GM20000 (cell line): Measurements from ENCODE around the gene MGST2.

Experiments used
- DNase-seq: peaks from one replicate; pipeline ENCODE4 v3.0.0; 2012; ENCODE audit warnings: low spot score
- CTCF ChIP-seq: IDR thresholded peaks from 2 replicates; pipeline ENCODE4 v1.5.1; 2012; ENCODE audit warnings: mild to moderate bottlenecking, control low read depth; ENCODE audit errors: extremely low read depth, missing control alignments

The MGST2 gene

GRCh38 chr4:139743027-139743426 lies 77.4 kb downstream of the MGST2 start:
- no peak for DNase-seq
- no peak for TF ChIP-seq CTCF

GRCh38 chr4:139744232-139744631 lies 78.6 kb downstream of the MGST2 start:
- DNase-seq: no peak
- TF ChIP-seq CTCF: no peak

GRCh38 chr4:139745111-139745639 lies 79.6 kb downstream of the MGST2 start:
- DNase-seq: no peak
- TF ChIP-seq CTCF: no peak

GRCh38 chr4:139746431-139747171 lies 81.0 kb downstream of the MGST2 start:
- no peak for DNase-seq
- TF ChIP-seq CTCF: no peak

- DNase-seq: no peak
- no peak for TF ChIP-seq CTCF
These were observed 83.7 kb downstream of the MGST2 start for GRCh38 chr4:139749338-139749737.

GRCh38 chr4:139749835-139750498 lies 84.3 kb downstream of the MGST2 start:
- DNase-seq: no peak
- TF ChIP-seq CTCF: no peak

GRCh38 chr4:139753686-139754085 lies 88.1 kb downstream of the MGST2 start:
- TF ChIP-seq CTCF: no peak
- no peak for DNase-seq
